ENCODE data around the gene TUFM. TPM values are rescaled to one million over a fixed set of nuclear protein-coding genes. Genes with fewer than 3 reads are reported as not detected.
A peak's percentile ranks its signal among the peaks of the same experiment; 100 is the strongest.

Gene TUFM
- total RNA-seq, 2 experiments from 2014 or later, result 224 to 241 TPM

DNA sequence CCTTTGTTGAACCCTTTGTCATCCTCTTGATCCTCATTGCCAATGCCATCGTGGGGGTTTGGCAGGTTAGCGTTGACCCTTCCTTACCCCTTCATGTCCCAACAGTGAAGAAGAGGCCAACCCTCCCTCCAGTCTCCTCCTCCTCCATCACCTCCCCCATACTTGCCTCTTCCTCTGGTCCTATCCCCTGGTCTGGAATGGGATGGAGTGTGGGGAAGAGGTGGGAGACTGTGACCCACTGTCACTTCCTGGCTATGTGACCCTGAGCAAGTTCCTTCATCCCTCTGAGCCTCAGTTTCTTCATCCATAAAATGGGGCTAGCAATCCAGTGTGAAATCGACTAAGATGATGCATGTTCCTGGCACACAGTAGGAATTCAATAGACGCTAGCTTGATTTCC is 34.8 kb upstream of the TUFM start:
- intact Hi-C loops (cut with DNase I, micrococcal nuclease), result loop anchor here in 1 of 2 experiments (1.0 kb wide), 2 partner anchors 35 to 55 kb away; partner anchors contain the start of gene TUFM
- ChIA-PET CTCF (interaction anchor here (0.7 to 3.4 kb wide), 4 partner anchors 34 to 142 kb away, joined by 3 to 23 read pairs (median 4); no protein-coding TSS in a partner anchor), POLR2A (interaction anchor here (1.2 kb wide), 1 partner anchor 18 kb away, joined by 5 read pairs; no protein-coding TSS in a partner anchor)
- Mint-ChIP-seq H3K4me1 (peaks cover 20% of the 10 kb centered on the region), H3K36me3 (ENCODE audit: low read depth) (peaks cover 2% of the 10 kb centered on the region), H3K9me3 (ENCODE audit: low read depth) (no peaks in the 10 kb centered on the region), H3K27me3 (peaks cover 7% of the 10 kb centered on the region), H3K4me3 (peak overlapping the region; percentile 85), H3K27ac (no peak overlapping the region)
- DNase-seq, result no peak
- ATAC-seq, result no peak

DNA sequence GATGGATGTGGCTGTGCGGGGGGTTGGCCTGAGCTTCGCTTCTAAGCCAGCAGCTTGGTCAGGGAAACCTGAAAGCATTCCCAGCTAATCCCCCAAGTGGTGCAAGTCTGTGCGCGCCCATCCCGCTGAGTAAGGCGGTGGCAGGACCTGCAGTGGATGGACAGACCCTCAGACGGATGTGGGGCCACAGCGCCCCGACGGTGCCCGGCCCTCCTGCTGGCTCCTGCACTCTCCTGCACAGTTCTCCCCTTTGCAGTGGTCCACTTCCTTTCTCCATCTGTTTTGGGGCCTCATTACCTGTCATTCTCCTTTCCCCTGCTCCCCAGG is 34.4 kb upstream of the TUFM start:
- no peaks in the 10 kb centered on the region for H3K9me3 Mint-ChIP-seq (ENCODE audit: low read depth)
- ChIA-PET POLR2A (interaction anchor here (1.2 to 1.6 kb wide), 2 partner anchors 18 to 65 kb away, joined by 3 to 5 read pairs; no protein-coding TSS in a partner anchor), CTCF (interaction anchor here (0.6 to 3.4 kb wide), 8 partner anchors 10 to 1752 kb away, joined by 3 to 23 read pairs (median 4); partner anchors contain the start of gene SPNS1)
- H3K4me1 Mint-ChIP-seq, result peaks cover 20% of the 10 kb centered on the region
- peaks cover 7% of the 10 kb centered on the region for H3K27me3 Mint-ChIP-seq
- DNase-seq (no peak), ATAC-seq (no peak)
- H3K36me3 Mint-ChIP-seq (ENCODE audit: low read depth), result peaks cover 2% of the 10 kb centered on the region
- H3K27ac Mint-ChIP-seq, result no peak overlapping the region
- intact Hi-C loops (cut with DNase I, micrococcal nuclease), result loop anchor here in 1 of 2 experiments (1.0 kb wide), 2 partner anchors 34 to 56 kb away; partner anchors contain the start of gene TUFM
- peak overlapping the region; percentile 85 for H3K4me3 Mint-ChIP-seq

DNA sequence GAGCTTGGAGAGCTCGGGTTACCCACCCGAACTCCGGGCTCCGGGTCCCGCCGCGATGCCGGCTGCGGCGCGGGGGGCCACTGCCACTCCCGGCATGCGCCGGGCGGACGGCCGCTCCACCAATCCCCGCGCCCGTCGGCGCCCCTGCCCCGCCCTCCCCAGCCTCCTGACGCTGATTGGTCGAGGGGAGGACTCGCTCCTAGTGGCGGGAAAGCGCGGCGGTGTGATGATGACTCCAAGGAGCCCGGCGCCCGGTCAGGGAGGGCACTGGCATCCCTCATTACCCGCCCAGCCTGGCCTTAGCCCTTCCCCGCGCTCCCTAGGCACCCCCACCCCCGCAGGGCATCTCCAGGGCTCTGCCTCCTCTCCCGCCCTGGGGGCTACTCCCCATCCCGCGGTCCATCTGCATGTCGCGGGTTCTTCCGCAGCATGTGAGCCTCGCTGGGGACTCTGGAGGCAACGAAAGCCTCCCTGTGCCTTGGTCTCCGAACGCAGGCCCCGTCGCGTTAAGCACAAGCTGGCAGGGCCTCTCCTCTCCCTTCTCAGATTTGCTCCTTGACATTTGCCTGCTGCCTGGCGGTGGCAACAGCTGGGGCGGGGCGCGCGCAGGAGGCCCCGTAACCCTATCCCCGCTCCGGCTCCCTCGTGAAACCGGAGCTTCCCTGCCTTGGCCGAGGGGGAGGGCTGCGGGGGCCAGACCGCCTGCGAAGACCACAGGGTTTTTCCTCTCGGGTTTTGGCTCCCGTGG is 33.9 kb upstream of the TUFM start:
- ChIA-PET CTCF (interaction anchor here (0.6 to 3.4 kb wide), 9 partner anchors 10 to 1752 kb away, joined by 3 to 23 read pairs (median 4); partner anchors contain the start of genes SH2B1 and SPNS1), POLR2A (interaction anchor here (1.2 to 1.6 kb wide), 3 partner anchors 16 to 65 kb away, joined by 3 to 5 read pairs (median 4); partner anchors contain the start of gene SH2B1)
- Mint-ChIP-seq H3K27me3 (peaks cover 7% of the 10 kb centered on the region), H3K36me3 (ENCODE audit: low read depth) (peaks cover 2% of the 10 kb centered on the region), H3K27ac (peak overlapping the region; percentile 76), H3K9me3 (ENCODE audit: low read depth) (no peaks in the 10 kb centered on the region), H3K4me1 (peaks cover 20% of the 10 kb centered on the region), H3K4me3 (peak overlapping the region; percentile 85)
- peak; percentile 97 for DNase-seq
- intact Hi-C loops (cut with DNase I, micrococcal nuclease), result loop anchor here (1.0 to 5.0 kb wide), 8 partner anchors 17 to 70 kb away; partner anchors contain the start of genes TUFM (in 2 of the 2), ATXN2L (in 1 of the 2), NFATC2IP (in 1 of the 2) and RABEP2 (in 1 of the 2)
- ATAC-seq, result peak; percentile 97

DNA sequence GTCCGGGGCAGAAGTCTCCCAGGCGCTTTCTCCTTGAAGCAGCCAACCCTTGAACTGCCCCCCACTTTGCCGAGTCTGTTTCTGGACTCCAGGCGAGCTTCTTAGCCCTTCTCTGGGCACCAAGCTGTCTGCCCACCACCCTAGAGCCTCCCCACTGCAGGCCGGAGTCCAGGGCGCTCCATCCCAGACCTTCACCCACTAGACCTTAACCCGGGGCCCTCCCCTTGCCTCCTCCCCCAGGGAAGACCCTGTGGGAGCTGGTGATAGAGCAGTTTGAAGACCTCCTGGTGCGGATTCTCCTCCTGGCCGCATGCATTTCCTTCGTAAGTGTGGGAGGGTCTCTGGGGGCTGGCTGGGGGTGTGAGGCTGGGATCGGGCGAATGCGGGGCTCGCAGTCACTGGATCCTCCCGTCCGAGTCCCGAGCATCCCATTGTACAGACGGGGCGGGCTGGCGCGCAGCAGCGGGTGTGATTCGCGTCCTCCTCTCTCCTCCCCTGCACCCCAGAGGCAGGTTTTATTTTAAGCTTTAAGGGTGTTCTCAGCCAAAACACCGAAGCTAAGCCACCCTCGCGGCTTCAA is 33.2 kb upstream of the TUFM start:
- POLR2A ChIA-PET, result interaction anchor here (1.2 to 1.6 kb wide), 3 partner anchors 15 to 66 kb away, joined by 3 to 5 read pairs (median 4); partner anchors contain the start of gene SH2B1
- Mint-ChIP-seq H3K4me3 (peak overlapping the region; percentile 85), H3K27me3 (peaks cover 7% of the 10 kb centered on the region), H3K9me3 (ENCODE audit: low read depth) (no peaks in the 10 kb centered on the region), H3K36me3 (ENCODE audit: low read depth) (peaks cover 2% of the 10 kb centered on the region), H3K4me1 (peaks cover 20% of the 10 kb centered on the region), H3K27ac (peak overlapping the region; percentile 76)
- intact Hi-C loops (cut with DNase I, micrococcal nuclease), result loop anchor here (1.0 to 5.0 kb wide), 7 partner anchors 16 to 71 kb away; partner anchors contain the start of genes ATXN2L (in 1 of the 2), NFATC2IP (in 1 of the 2), RABEP2 (in 1 of the 2) and SH2B1 (in 1 of the 2)
- CTCF ChIA-PET, result interaction anchor here (0.8 to 3.4 kb wide), 4 partner anchors 9 to 66 kb away, joined by 3 to 23 read pairs (median 6); partner anchors contain the start of gene SH2B1
- ATAC-seq (peak; percentile 43), DNase-seq (no peak)

DNA sequence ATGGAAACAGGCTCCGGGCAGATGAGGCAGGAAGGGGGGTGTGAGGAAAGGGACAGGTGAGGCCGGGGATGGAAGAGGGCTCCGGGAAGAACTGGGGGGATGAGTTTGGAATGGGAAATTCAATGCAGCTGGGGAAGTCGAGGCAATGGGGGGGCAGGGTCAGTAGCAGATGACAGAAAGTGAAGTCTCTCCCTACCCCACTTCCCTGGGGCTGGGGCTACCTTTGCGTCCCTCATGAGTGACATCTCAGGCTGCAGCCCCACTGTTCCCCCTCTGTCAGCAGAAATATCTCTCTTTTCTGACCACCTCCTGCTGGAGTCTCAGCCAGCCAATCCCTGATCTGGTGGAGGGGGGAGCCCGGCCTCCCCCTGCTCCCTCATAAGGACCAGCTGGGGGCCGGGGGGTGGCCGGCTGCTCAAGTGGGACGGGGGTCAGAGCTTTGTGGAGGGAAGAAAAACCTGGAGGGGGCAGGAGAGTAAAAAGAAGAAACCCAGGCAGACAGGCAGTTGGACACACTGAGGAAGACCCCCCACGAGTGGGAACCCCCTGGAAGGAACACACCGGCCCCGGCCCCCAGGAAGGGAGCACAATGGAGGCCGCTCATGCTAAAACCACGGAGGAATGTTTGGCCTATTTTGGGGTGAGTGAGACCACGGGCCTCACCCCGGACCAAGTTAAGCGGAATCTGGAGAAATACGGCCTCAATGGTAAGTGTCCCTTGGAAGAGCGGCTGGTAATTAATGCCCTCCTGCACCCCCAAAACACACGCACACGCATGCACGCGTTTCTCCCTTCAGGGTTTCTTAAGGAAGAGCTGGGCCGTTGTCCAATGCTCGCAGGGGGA is 32.2 kb upstream of the TUFM start, which contains the start of gene ATP2A1:
ATP2A1 (plus strand) TSS at position 406 of the 844 bp plus-strand sequence; CDS start at position 590, 184 bp downstream.
- intact Hi-C loops (cut with DNase I, micrococcal nuclease), result loop anchor here in 1 of 2 experiments (5.0 kb wide), 1 partner anchor 44 kb away; no protein-coding TSS in a partner anchor
- peak within 1 kb of the TSS; percentile 76 for H3K27ac Mint-ChIP-seq

DNA sequence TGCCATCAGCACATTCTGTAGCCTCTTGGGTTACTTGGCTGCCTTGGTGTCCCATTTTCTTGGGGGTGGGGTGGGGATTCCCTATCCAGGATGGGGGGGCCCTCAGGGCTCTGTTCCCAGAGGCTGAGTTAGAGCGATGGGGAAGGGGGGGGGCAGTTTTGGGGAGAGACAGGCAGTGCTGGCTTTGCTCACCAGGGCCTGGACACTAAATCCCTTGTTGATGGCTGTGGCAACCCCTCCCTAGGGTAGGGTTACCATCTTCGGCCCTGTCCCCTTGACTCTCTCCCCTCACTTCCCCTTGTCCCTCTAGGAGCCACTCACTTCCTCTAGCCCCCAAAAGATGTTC is 31.5 kb upstream of the TUFM start:
- ATAC-seq (no peak), DNase-seq (no peak)
- Mint-ChIP-seq H3K4me3 (no peak overlapping the region), H3K27ac (no peak overlapping the region), H3K4me1 (peaks cover 20% of the 10 kb centered on the region), H3K9me3 (ENCODE audit: low read depth) (no peaks in the 10 kb centered on the region), H3K27me3 (peaks cover 7% of the 10 kb centered on the region), H3K36me3 (ENCODE audit: low read depth) (peaks cover 14% of the 10 kb centered on the region)
- POLR2A ChIA-PET, result no interaction called here
- CTCF ChIA-PET, result no interaction called here
- intact Hi-C loops (cut with DNase I, micrococcal nuclease), result loop anchor here in 1 of 2 experiments (5.0 kb wide), 1 partner anchor 45 kb away; no protein-coding TSS in a partner anchor

More for the DNA sequence above, 32.2 kb upstream of the TUFM start, which contains the start of gene ATP2A1:
- peaks cover 12% of the 10 kb centered on the region for H3K36me3 Mint-ChIP-seq (ENCODE audit: low read depth)
- POLR2A ChIA-PET, result interaction anchor here (0.7 to 1.2 kb wide), 2 partner anchors 14 to 58 kb away, joined by 3 to 4 read pairs; partner anchors contain the start of gene SH2B1
- H3K27me3 Mint-ChIP-seq, result peaks cover 7% of the 10 kb centered on the region
- no peak for DNase-seq
- peaks cover 20% of the 10 kb centered on the region for H3K4me1 Mint-ChIP-seq
- no peaks in the 10 kb centered on the region for H3K9me3 Mint-ChIP-seq (ENCODE audit: low read depth)
- CTCF ChIA-PET, result interaction anchor here (1.4 to 3.4 kb wide), 2 partner anchors 15 to 67 kb away, joined by 6 to 23 read pairs; partner anchors contain the start of gene SH2B1
- peak within 1 kb of the TSS; percentile 85 for H3K4me3 Mint-ChIP-seq
- ATAC-seq, result no peak

DNA sequence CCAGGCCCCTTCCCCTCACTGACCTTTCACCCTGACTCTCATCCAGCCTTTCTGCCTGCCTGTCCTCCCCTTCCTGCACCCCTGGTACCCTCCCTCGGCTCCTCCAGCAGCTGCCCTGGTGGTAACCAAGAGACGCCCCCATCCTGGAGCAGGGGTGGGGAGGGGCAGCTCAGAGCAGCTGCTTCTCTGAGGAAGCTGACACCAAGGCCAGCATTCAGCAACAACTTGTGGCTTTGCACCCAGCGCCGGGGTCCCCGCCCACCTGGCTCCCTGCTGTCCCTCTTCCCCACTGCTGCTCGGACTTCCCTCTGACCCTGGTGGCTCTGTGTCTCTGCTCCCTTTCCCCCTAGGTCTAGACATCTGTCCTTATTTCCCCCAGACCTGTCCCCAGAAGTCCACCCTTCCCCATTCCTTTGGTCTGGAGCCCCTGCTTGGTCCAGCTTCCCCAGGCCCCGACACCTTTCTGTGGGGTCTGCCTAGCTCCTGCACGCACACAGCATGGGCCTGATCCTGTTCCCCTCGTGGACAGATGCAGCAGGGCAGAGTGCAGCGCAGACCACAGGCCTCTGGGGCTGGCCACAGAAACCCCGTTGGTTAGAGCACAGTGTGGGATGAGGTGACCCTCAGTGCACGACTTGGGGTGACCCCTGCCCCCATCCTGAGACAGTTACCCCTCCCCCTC is 31.0 kb upstream of the TUFM start:
- Mint-ChIP-seq H3K36me3 (ENCODE audit: low read depth) (peaks cover 16% of the 10 kb centered on the region), H3K4me3 (no peak overlapping the region), H3K27ac (no peak overlapping the region), H3K9me3 (ENCODE audit: low read depth) (no peaks in the 10 kb centered on the region), H3K27me3 (peaks cover 7% of the 10 kb centered on the region), H3K4me1 (peaks cover 20% of the 10 kb centered on the region)
- DNase-seq, result no peak
- intact Hi-C loops (cut with DNase I, micrococcal nuclease), result loop anchor here in 1 of 2 experiments (5.0 kb wide), 1 partner anchor 45 kb away; no protein-coding TSS in a partner anchor
- CTCF ChIA-PET, result no interaction called here
- ATAC-seq, result no peak
- POLR2A ChIA-PET, result no interaction called here

DNA sequence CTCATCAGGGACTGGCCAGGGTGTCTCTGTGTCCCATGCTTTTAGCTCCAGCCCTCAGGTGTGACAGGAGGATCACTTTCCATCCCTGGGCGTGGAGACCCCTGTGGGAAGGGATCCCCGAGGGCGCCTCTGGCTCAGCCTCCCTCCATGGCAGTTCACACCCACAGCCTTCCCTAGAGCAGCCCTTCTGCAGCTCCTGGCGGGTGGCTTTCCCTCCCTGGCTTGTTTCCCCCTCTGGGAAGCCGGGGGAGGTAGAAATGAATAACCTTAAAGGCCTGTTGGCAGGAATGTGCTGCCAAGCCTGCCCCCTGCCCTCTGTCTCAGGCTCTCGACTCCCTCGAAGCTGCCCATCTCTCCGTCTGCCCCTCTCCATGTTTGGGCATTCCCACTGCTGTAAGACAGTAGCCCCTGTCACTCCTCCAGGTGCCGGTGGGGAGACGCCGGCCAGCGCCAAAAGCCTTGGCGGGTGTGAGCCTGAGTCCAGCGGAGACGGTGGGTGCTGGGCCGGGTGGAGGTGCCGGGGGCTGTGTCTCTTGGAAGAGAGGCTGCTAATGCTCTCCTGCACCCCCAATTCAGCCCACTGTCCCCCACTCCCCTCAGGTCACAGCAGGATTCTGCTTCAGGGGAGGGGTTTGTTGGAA is 30.0 kb upstream of the TUFM start:
- peaks cover 18% of the 10 kb centered on the region for H3K4me1 Mint-ChIP-seq
- intact Hi-C loops (cut with DNase I, micrococcal nuclease), result loop anchor here in 1 of 2 experiments (5.0 kb wide), 1 partner anchor 46 kb away; no protein-coding TSS in a partner anchor
- no peaks in the 10 kb centered on the region for H3K9me3 Mint-ChIP-seq (ENCODE audit: low read depth)
- peaks cover 16% of the 10 kb centered on the region for H3K36me3 Mint-ChIP-seq (ENCODE audit: low read depth)
- CTCF ChIA-PET, result interaction anchor here (1.8 kb wide), 1 partner anchor 69 kb away, joined by 11 read pairs; no protein-coding TSS in a partner anchor
- ATAC-seq, result no peak
- H3K27me3 Mint-ChIP-seq, result peaks cover 5% of the 10 kb centered on the region
- no peak overlapping the region for H3K27ac Mint-ChIP-seq
- no peak overlapping the region for H3K4me3 Mint-ChIP-seq
- POLR2A ChIA-PET, result no interaction called here
- no peak for DNase-seq

DNA sequence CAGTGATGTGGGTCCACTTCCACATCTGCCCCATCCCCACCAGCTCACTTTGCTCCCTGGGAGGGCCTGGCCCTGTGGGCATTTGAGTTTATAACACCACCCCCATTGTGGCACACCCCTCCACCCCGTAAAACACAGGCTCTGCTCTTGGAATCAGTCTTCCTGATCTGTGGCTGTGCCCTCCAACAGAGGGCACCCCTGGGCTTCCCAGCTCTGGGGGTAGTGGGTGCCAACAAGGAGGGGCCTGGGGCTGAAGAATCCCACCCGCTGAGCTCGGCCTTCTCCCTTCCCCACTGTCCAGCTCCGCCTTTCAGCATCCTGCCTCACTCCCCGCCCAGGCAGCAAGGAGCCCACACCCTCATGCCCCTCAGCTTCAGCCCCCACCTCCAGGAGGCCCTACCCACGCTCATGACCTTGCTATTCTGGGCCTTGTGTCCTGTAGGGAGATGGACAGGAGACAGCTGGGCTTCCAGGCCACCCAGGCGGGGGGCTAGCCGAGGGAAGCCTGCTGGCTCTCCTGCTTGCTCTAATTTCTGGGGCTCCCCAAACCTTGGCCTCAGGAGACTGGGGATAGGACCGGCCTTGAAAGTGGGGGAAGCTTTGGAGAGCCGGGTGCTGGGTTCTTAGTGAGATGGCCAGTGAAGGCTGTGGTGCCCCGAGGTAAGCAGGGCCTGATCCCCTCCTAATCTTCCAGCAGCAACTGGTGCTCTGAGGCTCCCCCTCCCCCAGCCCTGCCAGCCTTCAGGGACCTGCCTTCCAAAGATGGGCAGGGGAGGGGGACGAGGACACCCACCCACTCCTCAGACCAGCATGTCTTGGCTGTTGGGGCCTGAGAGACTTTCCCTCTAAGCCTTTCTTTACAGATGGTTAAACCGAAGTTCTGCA is 29.2 kb upstream of the TUFM start:
- Mint-ChIP-seq H3K4me1 (peaks cover 11% of the 10 kb centered on the region), H3K36me3 (ENCODE audit: low read depth) (peaks cover 18% of the 10 kb centered on the region), H3K27me3 (no peaks in the 10 kb centered on the region), H3K4me3 (no peak overlapping the region), H3K27ac (no peak overlapping the region), H3K9me3 (ENCODE audit: low read depth) (no peaks in the 10 kb centered on the region)
- ChIA-PET CTCF (interaction anchor here (0.6 to 1.8 kb wide), 3 partner anchors 12 to 70 kb away, joined by 3 to 11 read pairs (median 3); partner anchors contain the start of gene SH2B1), POLR2A (interaction anchor here (1.1 kb wide), 1 partner anchor 10 kb away, joined by 4 read pairs; no protein-coding TSS in a partner anchor)
- intact Hi-C loops (cut with DNase I, micrococcal nuclease), result loop anchor here in 1 of 2 experiments (5.0 kb wide), 1 partner anchor 47 kb away; no protein-coding TSS in a partner anchor
- DNase-seq (no peak), ATAC-seq (no peak)

Data from activated CD4-positive, alpha-beta T cell treated with anti-CD3 and anti-CD28 coated beads for 36 hours (primary cell).